MM.1S (cell line): Measurements from ENCODE around the gene IL1B.

Experiments
- EZH2 ChIP-seq: fragments of 300-600 bp; sonication (generic); optimal IDR thresholded peaks from 2 replicates; pipeline ENCODE3; 2017; ENCODE audit warnings: low read depth, mild to moderate bottlenecking, antibody characterized with exemption, low read length, mixed read lengths
- TF ChIP-seq, protein P1 (sequence below): fragments of 300-600 bp; sonication (generic); IDR thresholded peaks from 2 replicates; pipeline ENCODE4 v1.5.1; 2016; ENCODE audit warnings: antibody characterized with exemption, low read length, mixed read lengths

DNA sequence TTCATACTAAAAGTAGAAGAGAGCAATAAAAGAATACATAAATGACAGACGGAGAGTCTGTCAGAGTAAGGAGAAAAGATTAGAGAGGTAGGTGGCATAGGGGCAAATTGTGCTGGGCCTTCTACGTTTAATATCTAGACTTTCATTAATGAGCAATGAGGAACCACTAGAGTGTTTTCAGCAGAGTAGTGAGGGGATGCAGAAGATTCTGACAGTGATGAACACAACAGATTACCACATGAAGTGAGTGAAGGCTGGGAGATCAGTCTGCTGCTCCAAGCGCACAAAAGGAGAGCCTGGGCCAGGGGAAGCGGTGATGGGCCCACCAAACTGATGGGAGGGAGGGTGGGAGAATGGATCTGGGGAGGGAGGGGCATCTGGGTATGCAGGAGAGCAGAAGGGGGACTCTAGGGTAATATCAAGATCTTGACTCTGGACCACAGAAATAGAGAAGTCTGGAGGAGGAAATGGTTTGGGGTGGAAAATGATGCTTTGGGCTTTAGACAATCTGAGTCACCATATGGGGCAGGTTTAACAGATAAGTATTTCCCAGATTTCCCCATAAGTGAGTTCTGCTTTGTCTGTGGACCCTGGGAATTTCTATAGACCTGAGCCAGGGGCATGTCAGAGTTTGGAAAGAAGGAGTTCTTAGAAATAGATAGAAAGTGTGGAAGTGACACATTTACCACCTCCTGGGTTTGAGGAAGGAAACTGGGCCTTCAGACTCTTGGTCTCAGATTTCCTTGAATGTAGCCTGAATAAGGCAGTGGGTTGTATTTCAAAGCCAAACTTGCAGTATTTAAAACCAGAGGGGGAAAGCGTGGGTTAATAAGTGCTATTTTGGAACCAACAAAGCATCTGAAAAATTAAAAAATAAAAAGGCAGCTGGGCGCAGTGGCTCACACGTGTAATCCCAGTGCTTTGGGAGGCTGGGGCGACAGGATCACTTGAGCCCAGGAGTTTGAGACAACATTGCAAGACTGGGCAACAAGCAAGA, 37.3 kb downstream of the IL1B start:
- TF ChIP-seq, protein P1, sequence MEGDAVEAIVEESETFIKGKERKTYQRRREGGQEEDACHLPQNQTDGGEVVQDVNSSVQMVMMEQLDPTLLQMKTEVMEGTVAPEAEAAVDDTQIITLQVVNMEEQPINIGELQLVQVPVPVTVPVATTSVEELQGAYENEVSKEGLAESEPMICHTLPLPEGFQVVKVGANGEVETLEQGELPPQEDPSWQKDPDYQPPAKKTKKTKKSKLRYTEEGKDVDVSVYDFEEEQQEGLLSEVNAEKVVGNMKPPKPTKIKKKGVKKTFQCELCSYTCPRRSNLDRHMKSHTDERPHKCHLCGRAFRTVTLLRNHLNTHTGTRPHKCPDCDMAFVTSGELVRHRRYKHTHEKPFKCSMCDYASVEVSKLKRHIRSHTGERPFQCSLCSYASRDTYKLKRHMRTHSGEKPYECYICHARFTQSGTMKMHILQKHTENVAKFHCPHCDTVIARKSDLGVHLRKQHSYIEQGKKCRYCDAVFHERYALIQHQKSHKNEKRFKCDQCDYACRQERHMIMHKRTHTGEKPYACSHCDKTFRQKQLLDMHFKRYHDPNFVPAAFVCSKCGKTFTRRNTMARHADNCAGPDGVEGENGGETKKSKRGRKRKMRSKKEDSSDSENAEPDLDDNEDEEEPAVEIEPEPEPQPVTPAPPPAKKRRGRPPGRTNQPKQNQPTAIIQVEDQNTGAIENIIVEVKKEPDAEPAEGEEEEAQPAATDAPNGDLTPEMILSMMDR, result no peak
- TF ChIP-seq EZH2, result no peak
